HFFc6 (cell line): ENCODE results near the gene COL9A3. TPM values are rescaled to one million over a fixed set of nuclear protein-coding genes. Genes with fewer than 3 reads are reported as not detected.

Experiments used
- DNase-seq: peaks from one replicate; pipeline ENCODE4 v3.0.0-alpha.2; 2018
- H3K27ac Mint-ChIP-seq: 2 replicates; pipeline ENCODE4 v1.8.0; 2020; ENCODE audit warnings: mild to moderate bottlenecking, mixed read lengths
- H3K27me3 Mint-ChIP-seq: 2 replicates; pipeline ENCODE4 v1.8.0; 2021; ENCODE audit warnings: mild to moderate bottlenecking, moderate library complexity, mixed read lengths; ENCODE audit not compliant: insufficient read depth
- H3K36me3 Mint-ChIP-seq: 2 replicates; pipeline ENCODE4 v1.8.0; 2021; ENCODE audit warnings: low read depth, mixed read lengths
- H3K4me1 Mint-ChIP-seq: 2 replicates; pipeline ENCODE4 v1.8.0; 2020; ENCODE audit warnings: low read depth, mixed read lengths
- H3K4me3 Mint-ChIP-seq: 2 replicates; pipeline ENCODE4 v1.8.0; 2020; ENCODE audit warnings: mild to moderate bottlenecking, moderate library complexity, mixed read lengths
- H3K9me3 Mint-ChIP-seq: 2 replicates; pipeline ENCODE4 v1.8.0; 2020; ENCODE audit warnings: mild to moderate bottlenecking, mixed read lengths
- CTCF ChIP-seq: fragments of 200-600 bp; sonication (generic); IDR thresholded peaks from 2 replicates; pipeline ENCODE4 v1.5.0; 2021; ENCODE audit warnings: antibody characterized with exemption, mild to moderate bottlenecking
- total RNA-seq, 6 experiments: library from RNA; stranded (reverse); fragmentation: NEBNext Ultra II Directional; extraction: Animal tissue kit (Norgen Biotek cat#: 25700); gene quantifications; 2 replicates in 1 of 6; 3 replicates in 5 of 6; pipeline ENCODE4 v1.2.3, GENCODE V29; 2021

Gene COL9A3
- total RNA-seq, 6 experiments from 2014 or later: 0.07 to 0.34 (median 0.09) TPM; not detected in 3

DNA sequence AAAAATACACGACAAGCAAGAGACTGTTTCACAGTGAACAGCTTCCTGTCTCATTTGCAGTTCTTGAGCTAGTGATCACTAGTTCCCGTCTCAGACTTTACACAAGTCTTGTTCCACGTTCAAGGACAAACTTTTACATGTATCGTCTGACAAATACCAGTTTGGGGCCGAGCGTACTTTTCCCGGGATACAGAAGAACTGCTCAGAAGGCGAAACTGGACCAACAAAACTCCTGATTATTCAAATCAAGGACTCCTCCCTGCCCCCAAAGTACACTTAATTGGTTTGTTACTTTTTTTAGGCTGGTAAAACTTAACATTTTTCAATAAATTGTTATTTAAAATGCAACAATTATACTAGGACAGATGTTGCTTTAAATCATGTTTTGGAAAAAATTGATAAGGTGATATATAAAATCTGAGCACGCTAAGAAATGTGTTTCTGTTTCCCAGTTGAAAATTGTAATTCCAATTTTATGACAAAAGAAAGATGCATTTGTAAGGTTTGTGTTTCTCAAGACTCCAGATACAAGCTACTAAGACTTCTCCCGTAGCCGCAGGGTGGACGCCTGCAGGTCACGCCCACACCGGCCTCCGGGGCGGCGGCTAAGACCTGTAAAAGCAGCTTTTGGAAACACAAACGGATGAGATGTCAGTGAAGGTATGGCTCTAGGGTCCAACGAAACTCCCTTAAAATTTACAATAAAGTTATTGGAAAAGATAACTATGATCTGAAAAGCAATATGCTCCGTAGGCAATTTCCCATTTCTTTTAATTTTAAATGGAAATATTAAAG lies 61.6 kb downstream of the COL9A3 start:
- H3K27me3 Mint-ChIP-seq: peaks cover 13% of the 10 kb centered on the region
- no peak for DNase-seq
- peaks cover 12% of the 10 kb centered on the region for H3K36me3 Mint-ChIP-seq
- H3K4me3 Mint-ChIP-seq: no peak overlapping the region
- peaks cover 11% of the 10 kb centered on the region for H3K4me1 Mint-ChIP-seq
- no peak for TF ChIP-seq CTCF
- no peak overlapping the region for H3K27ac Mint-ChIP-seq
- 0 out of 2 replicates have a peak, but pooled peaks cover 4% of the 10 kb centered on the region for H3K9me3 Mint-ChIP-seq

- Mint-ChIP-seq H3K27me3 (peaks cover 12% of the 10 kb centered on the region), H3K36me3 (peaks cover 12% of the 10 kb centered on the region), H3K4me1 (peaks cover 4% of the 10 kb centered on the region), H3K9me3 (0 out of 2 replicates have a peak, but pooled peaks cover 4% of the 10 kb centered on the region), H3K27ac (no peak overlapping the region), H3K4me3 (no peak overlapping the region)
- no peak for DNase-seq
- no peak for TF ChIP-seq CTCF
Measured at GRCh38 chr20:62879275-62880146, 62.7 kb downstream of the COL9A3 start.

- H3K4me1 Mint-ChIP-seq: no peaks in the 10 kb centered on the region; the same call in 1 of the 2 replicates
- no peak for TF ChIP-seq CTCF
Measured at GRCh38 chr20:62880147-62880934, 63.5 kb downstream of the COL9A3 start.

DNA sequence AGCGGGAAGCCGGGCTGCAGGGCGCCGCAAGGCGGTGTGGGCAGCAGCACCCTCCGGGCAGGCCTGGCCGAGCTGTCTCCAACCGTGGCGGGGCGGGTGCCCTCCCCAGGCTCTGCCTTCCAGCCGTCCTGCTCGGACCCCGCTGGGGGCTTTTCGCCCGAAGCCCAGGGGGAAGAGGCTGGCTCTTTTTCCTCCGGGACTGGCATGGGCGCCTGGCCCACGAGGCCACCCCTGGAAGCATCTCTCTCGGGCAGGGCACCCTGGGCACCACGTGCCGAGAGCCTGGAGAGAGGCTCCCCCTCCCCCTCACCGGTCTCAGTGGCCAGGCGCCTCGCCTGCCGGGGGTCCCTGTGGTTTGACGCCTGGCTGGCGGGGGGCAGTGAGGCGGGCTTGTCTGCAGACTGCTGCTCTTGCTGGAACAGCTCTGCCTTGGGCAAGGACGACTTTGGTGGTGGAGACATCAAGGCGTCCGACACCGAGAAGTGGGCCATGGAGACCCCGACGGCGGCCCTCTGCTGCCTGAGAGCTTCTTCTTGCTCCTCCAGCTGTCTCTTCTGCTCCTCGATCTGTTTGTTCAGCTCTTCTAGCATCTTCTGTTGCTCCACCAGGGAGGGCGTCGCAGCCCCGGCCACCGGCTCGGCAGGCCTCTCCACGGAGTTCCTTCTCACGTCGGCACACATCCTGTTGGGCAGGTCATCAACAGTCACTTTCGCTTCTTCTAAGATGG lies 64.2 kb downstream of the COL9A3 start:
- Mint-ChIP-seq H3K4me1 (no peaks in the 10 kb centered on the region; the same call in 1 of the 2 replicates), H3K36me3 (peaks cover 12% of the 10 kb centered on the region), H3K27ac (peak overlapping the region; percentile 13; the same call in 1 of the 2 replicates), H3K4me3 (no peak overlapping the region), H3K27me3 (peaks cover 4% of the 10 kb centered on the region), H3K9me3 (no peaks in the 10 kb centered on the region)
- DNase-seq: no peak
- no peak for TF ChIP-seq CTCF

More at GRCh38 chr20:62880147-62880934, 63.5 kb downstream of the COL9A3 start:
- Mint-ChIP-seq H3K27me3 (peaks cover 11% of the 10 kb centered on the region), H3K36me3 (peaks cover 12% of the 10 kb centered on the region), H3K4me3 (no peak overlapping the region), H3K9me3 (no peaks in the 10 kb centered on the region), H3K27ac (no peak overlapping the region)
- DNase-seq: no peak
